ENCODE measurements around the gene MYL3. TPM values are rescaled to one million over a fixed set of nuclear protein-coding genes. Genes with fewer than 3 reads are reported as not detected.

The MYL3 gene
- polyA plus RNA-seq, 1 donor (not counting 4 experiments of a cell fraction or from before 2014, with no cell fraction given) = not detected

- Histone ChIP-seq H3K9me3 (ENCODE audit: control insufficient read depth, low read depth, low read length) (no peaks in the 10 kb centered on the region), H3K27me3 (ENCODE audit: control insufficient read depth, extremely low read depth, insufficient read depth, low read length) (no peaks in the 10 kb centered on the region), H3K4me3 (ENCODE audit: control insufficient read depth in 2 of 3, extremely low read depth in 1 of 3, insufficient read depth in 2 of 3, low read depth in 1 of 3, low read length in 3 of 3) (no peak overlapping the region), H3K27ac (ENCODE audit: control insufficient read depth, insufficient read depth, low read length) (no peak overlapping the region), H3K4me1 (ENCODE audit: control insufficient read depth, extremely low read depth, insufficient read depth, low read length) (peaks cover 12% of the 10 kb centered on the region), H3K36me3 (ENCODE audit: control insufficient read depth in 2 of 2, extremely low read depth in 1 of 2, insufficient read depth in 2 of 2, low read length in 2 of 2) (no peaks in the 10 kb centered on the region), H3K79me2 (ENCODE audit: control insufficient read depth, insufficient read depth, low read length) (no peaks in the 10 kb centered on the region), H3K9me1 (ENCODE audit: control insufficient read depth, extremely low read depth, insufficient read depth, low read length) (no peaks in the 10 kb centered on the region), H3K9ac (ENCODE audit: control insufficient read depth, extremely low read depth, insufficient read depth, low read length) (no peak overlapping the region), H3K4me2 (ENCODE audit: control insufficient read depth, extremely low read depth, insufficient read depth, low read depth, low read length) (no peak overlapping the region), H2AFZ (ENCODE audit: control insufficient read depth, low read length) (no peak overlapping the region), H4K20me1 (ENCODE audit: control insufficient read depth, extremely low read depth, insufficient read depth, low read length) (no peaks in the 10 kb centered on the region)
- TF ChIP-seq EZH2 (IDR thresholded peaks at IDR 0.05; ENCODE audit: low read length) (no peak), CTCF (optimal IDR thresholded peaks at IDR 0.05 in 1 of 3, IDR thresholded peaks at IDR 0.05 in 1 of 3, conservative IDR thresholded peaks at IDR 0.05 in 1 of 3; ENCODE audit: extremely low read depth in 1 of 3, insufficient read depth in 2 of 3, low read length in 3 of 3) (no peak)
- no peak for FAIRE-seq
- DNase-seq (ENCODE audit: low read depth, low spot score) = no peak
- dilution Hi-C loops (cut with MboI; ENCODE audit: extremely low pct_ligation_motif_present, low sequenced_read_pairs) = no loop called here
Observed at GRCh38 chr3:46906471-46907058, 43.3 kb upstream of the MYL3 start.

- peaks cover 12% of the 10 kb centered on the region for H3K4me1 ChIP-seq (ENCODE audit: control insufficient read depth, extremely low read depth, insufficient read depth, low read length)
- no peaks in the 10 kb centered on the region for H3K27me3 ChIP-seq (ENCODE audit: control insufficient read depth, extremely low read depth, insufficient read depth, low read length)
- no peak for DNase-seq (ENCODE audit: low read depth, low spot score)
- no peak overlapping the region for H3K9ac ChIP-seq (ENCODE audit: control insufficient read depth, extremely low read depth, insufficient read depth, low read length)
- H3K27ac ChIP-seq (ENCODE audit: control insufficient read depth, insufficient read depth, low read length) = no peak overlapping the region
- H2AFZ ChIP-seq (ENCODE audit: control insufficient read depth, low read length) = no peak overlapping the region
- H3K36me3 ChIP-seq (ENCODE audit: control insufficient read depth in 2 of 2, extremely low read depth in 1 of 2, insufficient read depth in 2 of 2, low read length in 2 of 2) = no peaks in the 10 kb centered on the region
- dilution Hi-C loops (cut with MboI; ENCODE audit: extremely low pct_ligation_motif_present, low sequenced_read_pairs) = no loop called here
- H3K4me3 ChIP-seq (ENCODE audit: control insufficient read depth in 2 of 3, extremely low read depth in 1 of 3, insufficient read depth in 2 of 3, low read depth in 1 of 3, low read length in 3 of 3) = no peak overlapping the region
- H4K20me1 ChIP-seq (ENCODE audit: control insufficient read depth, extremely low read depth, insufficient read depth, low read length) = no peaks in the 10 kb centered on the region
- TF ChIP-seq EZH2 (IDR thresholded peaks at IDR 0.05; ENCODE audit: low read length) (no peak), CTCF (optimal IDR thresholded peaks at IDR 0.05 in 1 of 3, IDR thresholded peaks at IDR 0.05 in 1 of 3, conservative IDR thresholded peaks at IDR 0.05 in 1 of 3; ENCODE audit: extremely low read depth in 1 of 3, insufficient read depth in 2 of 3, low read length in 3 of 3) (no peak)
- H3K9me3 ChIP-seq (ENCODE audit: control insufficient read depth, low read depth, low read length) = no peaks in the 10 kb centered on the region
- no peak for FAIRE-seq
- H3K9me1 ChIP-seq (ENCODE audit: control insufficient read depth, extremely low read depth, insufficient read depth, low read length) = no peaks in the 10 kb centered on the region
- H3K79me2 ChIP-seq (ENCODE audit: control insufficient read depth, insufficient read depth, low read length) = no peaks in the 10 kb centered on the region
- H3K4me2 ChIP-seq (ENCODE audit: control insufficient read depth, extremely low read depth, insufficient read depth, low read depth, low read length) = no peak overlapping the region
Observed at GRCh38 chr3:46905661-46906451, 42.6 kb upstream of the MYL3 start.
